ENCODE data around the gene TENT4A. TPM values are rescaled to one million over a fixed set of nuclear protein-coding genes. Genes with fewer than 3 reads are reported as not detected.

The TENT4A gene
- total RNA-seq, 1 experiment from 2014 or later, result 29.6 TPM

GRCh38 chr5:6759401-6759800, 46.2 kb downstream of the TENT4A start:
- ChIA-PET POLR2A (no interaction called here), CTCF (no interaction called here)
- BruUV-seq (replicated peaks), result no TSS peak
- H3K4me1 ChIP-seq (ENCODE audit: control insufficient read depth, insufficient read depth, low read length), result no peaks in the 10 kb centered on the region; the same call in none of the 2 replicates
- no peak overlapping the region for H3K4me3 ChIP-seq (ENCODE audit: low read depth in 2 of 2, low read length in 2 of 2)
- H3K27ac ChIP-seq (ENCODE audit: low read length), result no peak overlapping the region
- in situ Hi-C loops (cut with HindIII; ENCODE audit: low pct_unique_long_range_greater_than_20kb, low sequenced_read_pairs) (no loop called here), intact Hi-C loops (cut with micrococcal nuclease; ENCODE audit: unreplicated experiment) (no loop called here)
- DNase-seq (ENCODE audit: low read depth, low spot score), result no peak
- no peaks in the 10 kb centered on the region for H3K9me3 ChIP-seq (ENCODE audit: control insufficient read depth, insufficient read depth, low read depth, low read length)
- TF ChIP-seq POLR2AphosphoS5 (IDR thresholded peaks at IDR 0.05; ENCODE audit: low read depth, low read length), result no peak
- TF ChIP-seq REST (IDR thresholded peaks at IDR 0.05; ENCODE audit: insufficient read depth in 1 of 2, low read depth in 2 of 2, low read length in 1 of 2), result no peak
- TF ChIP-seq CTCF (IDR thresholded peaks at IDR 0.05), result no peak
- no peak for TF ChIP-seq TCF7L2 (IDR thresholded peaks at IDR 0.05; ENCODE audit: low read depth, low read length)
- TF ChIP-seq SIN3A (IDR thresholded peaks at IDR 0.05; ENCODE audit: borderline replicate concordance, insufficient read depth, low read depth, low read length), result no peak
- H3K36me3 ChIP-seq (ENCODE audit: control insufficient read depth, insufficient read depth, low read length), result peaks cover 4% of the 10 kb centered on the region
- ATAC-seq, result no peak
- no peaks in the 10 kb centered on the region for H3K27me3 ChIP-seq (ENCODE audit: control insufficient read depth, insufficient read depth, low read length)

GRCh38 chr5:6759983-6760382, 46.8 kb downstream of the TENT4A start:
- Histone ChIP-seq H3K27ac (ENCODE audit: low read length) (peak overlapping the region; percentile 10; the same call in 1 of the 2 replicates), H3K4me3 (ENCODE audit: low read depth in 2 of 2, low read length in 2 of 2) (no peak overlapping the region), H3K4me1 (ENCODE audit: control insufficient read depth, insufficient read depth, low read length) (no peaks in the 10 kb centered on the region; the same call in none of the 2 replicates), H3K36me3 (ENCODE audit: control insufficient read depth, insufficient read depth, low read length) (peaks cover 3% of the 10 kb centered on the region), H3K9me3 (ENCODE audit: control insufficient read depth, insufficient read depth, low read depth, low read length) (no peaks in the 10 kb centered on the region), H3K27me3 (ENCODE audit: control insufficient read depth, insufficient read depth, low read length) (no peaks in the 10 kb centered on the region)
- ATAC-seq (peak; percentile 20; the same call in 1 of the 2 replicates), DNase-seq (ENCODE audit: low read depth, low spot score) (no peak)
- in situ Hi-C loops (cut with HindIII; ENCODE audit: low pct_unique_long_range_greater_than_20kb, low sequenced_read_pairs) (no loop called here), intact Hi-C loops (cut with micrococcal nuclease; ENCODE audit: unreplicated experiment) (loop anchor here (5.0 kb wide), 1 partner anchor 987 kb away; no protein-coding TSS in a partner anchor)
- no TSS peak for BruUV-seq (replicated peaks)
- ChIA-PET POLR2A (no interaction called here), CTCF (no interaction called here)
- TF ChIP-seq POLR2AphosphoS5 (IDR thresholded peaks at IDR 0.05; ENCODE audit: low read depth, low read length) (no peak), CTCF (IDR thresholded peaks at IDR 0.05) (no peak), SIN3A (IDR thresholded peaks at IDR 0.05; ENCODE audit: borderline replicate concordance, insufficient read depth, low read depth, low read length) (no peak), REST (IDR thresholded peaks at IDR 0.05; ENCODE audit: insufficient read depth in 1 of 2, low read depth in 2 of 2, low read length in 1 of 2) (no peak), TCF7L2 (IDR thresholded peaks at IDR 0.05; ENCODE audit: low read depth, low read length) (no peak)
